ENCODE results near the gene ASIC3.

- TF ChIP-seq SUZ12 (IDR thresholded peaks at IDR 0.05; ENCODE audit: extremely low read depth, insufficient read depth, insufficient read length) (no peak), ZNF274 (IDR thresholded peaks at IDR 0.05; ENCODE audit: low read depth, low read length) (no peak)
Measured at GRCh38 chr7:151019130-151019447, 29.2 kb upstream of the ASIC3 start.

Measured in NT2/D1 (cell line).